GM21423 (cell line): ENCODE results near the gene OTOGL.

Source experiments
- ATAC-seq: cut with Tn5 transposase; IDR thresholded peaks from one replicate; pipeline ENCODE4 v1.9.1; 2021; ENCODE audit warnings: mild to moderate bottlenecking, moderate library complexity; ENCODE audit not compliant: unreplicated experiment

OTOGL gene

GRCh38 chr12:80099259-80099658 is at the start of gene OTOGL:
OTOGL (plus strand) TSS chr12:80099537; CDS start chr12:80209432, 109,895 bp downstream.
- ATAC-seq, result no peak

GRCh38 chr12:80050236-80050635 is 49.1 kb upstream of the OTOGL start:
- no peak for ATAC-seq

DNA sequence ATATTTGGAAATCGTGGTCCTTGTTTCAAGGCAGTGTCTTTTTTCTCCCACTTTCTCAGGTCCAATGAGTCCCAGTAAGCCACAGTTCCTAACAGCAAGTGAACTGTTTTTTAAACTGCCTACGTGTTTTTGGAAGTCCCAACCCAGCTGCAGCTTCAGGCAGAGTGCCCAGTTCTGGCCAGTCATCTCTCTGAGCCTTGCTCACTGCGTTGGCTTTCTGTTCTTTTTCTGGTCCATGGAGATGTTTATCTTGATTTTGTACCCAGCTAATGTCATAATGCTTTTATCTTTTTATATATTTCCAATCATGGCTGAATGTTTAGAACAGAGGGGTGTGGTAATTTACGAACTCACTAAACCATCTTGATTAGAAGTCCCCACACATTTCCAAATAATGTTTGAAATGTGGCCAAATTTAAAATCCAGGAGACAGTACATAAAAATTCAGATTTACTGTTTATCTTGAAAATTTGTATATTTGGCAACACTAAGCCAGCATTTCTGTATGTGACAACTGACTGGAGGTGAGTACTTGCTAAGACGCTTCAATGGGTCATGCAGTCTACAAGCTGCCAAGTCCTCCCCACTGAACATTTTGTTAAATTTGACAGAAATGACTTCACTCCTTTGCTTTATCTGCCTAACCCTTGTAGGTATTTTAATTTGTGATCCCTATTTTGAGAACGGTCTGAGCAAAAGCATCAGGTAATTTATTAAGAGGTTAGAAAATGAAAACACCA is 46.1 kb upstream of the OTOGL start:
- no peak for ATAC-seq

DNA sequence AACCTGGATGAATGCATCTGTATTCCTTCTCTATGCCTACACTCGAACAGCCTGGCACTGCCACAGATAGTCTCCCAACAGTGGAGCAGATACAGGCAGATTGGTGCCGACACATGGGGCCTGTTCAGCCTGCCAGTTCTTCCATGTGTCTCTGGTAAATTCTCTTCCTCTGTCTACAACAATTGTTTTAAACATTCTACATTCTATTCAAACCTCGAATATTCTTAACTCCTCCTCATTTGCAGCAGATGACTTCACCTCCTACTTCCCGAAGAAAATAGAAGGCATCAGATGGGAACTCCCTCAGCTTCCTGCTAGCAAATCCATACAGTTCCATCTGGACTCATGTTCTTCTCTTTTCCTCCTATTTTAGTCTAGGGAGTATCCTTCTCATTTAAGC is 43.1 kb upstream of the OTOGL start:
- no peak for ATAC-seq

- ATAC-seq, result no peak
Measured at GRCh38 chr12:80056845-80057244, 42.5 kb upstream of the OTOGL start.

- ATAC-seq, result no peak
Measured at GRCh38 chr12:80058586-80058985, 40.8 kb upstream of the OTOGL start.

DNA sequence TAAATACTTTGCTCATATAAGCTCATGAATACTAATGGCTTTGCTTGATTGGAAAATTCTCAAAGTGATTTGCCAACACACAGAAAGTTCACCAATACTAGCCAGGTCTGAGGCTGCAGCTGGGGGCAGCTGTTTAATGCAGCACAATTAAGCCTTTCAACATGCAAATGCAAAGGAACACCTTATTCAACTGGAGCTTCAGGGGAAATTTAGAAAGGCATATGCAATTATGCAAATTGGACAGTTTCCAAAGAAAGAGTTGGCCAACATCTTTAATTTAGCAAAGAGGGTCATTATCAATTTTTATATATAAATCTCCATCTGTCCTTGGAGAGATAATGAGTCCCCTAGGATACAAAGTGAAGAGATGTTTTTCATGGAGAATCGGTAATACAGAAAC is 40.2 kb upstream of the OTOGL start:
- ATAC-seq, result no peak

DNA sequence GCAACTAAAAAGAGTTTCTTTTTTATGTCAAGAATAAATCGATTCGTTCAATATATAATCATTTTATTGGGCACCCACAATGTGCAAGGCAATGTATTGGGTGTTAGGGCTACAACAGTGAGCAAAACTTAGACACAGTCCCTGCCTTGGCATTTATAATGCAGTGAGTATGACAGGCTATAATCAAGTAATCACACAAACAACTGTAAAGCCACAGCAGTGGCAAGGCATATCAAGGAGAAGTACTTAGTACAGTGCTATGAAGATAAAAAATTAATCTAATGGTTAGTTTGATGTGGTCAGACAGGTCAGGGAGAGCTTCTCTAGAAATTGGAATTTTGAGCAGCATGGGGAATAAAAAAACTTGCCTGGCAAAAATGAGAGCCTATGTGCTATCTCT is 39.5 kb upstream of the OTOGL start:
- ATAC-seq, result no peak

DNA sequence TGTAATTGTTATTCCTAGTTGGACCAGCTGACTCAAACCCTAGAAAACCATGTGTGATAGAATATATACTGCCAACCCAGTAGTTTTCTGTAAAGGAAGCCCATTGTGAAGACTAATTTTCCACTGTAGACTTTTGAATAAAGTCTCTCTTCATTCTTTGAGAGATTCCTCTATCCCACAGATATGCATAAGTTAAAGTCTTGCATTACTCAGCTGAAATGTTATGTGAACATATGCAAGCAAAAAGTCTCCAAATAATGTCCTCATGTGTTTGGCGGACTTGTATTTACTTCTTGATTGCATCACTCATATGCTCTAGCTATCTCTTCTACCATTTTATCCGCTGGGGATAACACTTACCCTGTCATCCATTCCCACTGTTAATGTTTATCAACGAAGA is 35.1 kb upstream of the OTOGL start:
- ATAC-seq, result no peak

DNA sequence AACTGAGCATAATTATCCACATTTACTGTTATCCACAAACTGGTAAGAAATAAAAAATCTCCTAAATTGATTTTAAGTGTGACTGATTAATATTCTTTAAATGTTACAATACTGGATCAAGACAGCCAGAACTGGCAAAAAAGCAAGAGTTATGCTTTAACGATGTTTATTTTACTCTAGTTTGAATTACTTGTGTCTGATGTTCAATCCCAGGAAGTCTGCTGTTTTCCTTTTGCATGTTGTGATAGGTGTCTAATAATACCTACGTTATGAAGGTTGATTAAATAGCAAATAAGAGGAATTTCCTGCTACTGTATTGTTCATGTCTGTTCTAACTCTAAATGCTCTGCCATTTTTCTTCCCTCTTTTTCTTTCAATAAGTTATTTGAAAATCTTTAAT is 34.4 kb upstream of the OTOGL start:
- no peak for ATAC-seq

- ATAC-seq, result no peak
Measured at GRCh38 chr12:80068173-80068572, 31.2 kb upstream of the OTOGL start.

GRCh38 chr12:80083892-80084614 is 15.3 kb upstream of the OTOGL start:
- peak; percentile 55 for ATAC-seq

DNA sequence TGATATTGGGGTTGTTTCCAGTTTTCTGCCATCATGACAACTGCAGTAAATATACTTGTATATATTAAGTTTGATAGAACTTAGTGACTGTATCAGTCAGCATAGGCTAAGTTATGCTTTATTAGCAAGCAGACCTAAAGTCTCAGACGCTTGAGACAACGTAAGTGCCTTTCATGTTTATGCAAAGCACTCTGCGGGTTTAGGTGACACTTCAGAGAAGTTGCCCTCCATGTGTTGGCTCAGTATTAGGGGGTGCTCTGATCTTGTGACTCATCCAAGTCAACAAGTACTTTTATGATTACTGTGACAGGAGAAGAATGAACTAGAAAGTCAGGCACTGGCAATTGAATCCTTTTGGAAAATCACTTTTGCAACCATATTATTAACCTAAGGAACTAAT is 13.3 kb upstream of the OTOGL start:
- no peak for ATAC-seq

- no peak for ATAC-seq
Measured at GRCh38 chr12:80087486-80088213, 11.7 kb upstream of the OTOGL start.

DNA sequence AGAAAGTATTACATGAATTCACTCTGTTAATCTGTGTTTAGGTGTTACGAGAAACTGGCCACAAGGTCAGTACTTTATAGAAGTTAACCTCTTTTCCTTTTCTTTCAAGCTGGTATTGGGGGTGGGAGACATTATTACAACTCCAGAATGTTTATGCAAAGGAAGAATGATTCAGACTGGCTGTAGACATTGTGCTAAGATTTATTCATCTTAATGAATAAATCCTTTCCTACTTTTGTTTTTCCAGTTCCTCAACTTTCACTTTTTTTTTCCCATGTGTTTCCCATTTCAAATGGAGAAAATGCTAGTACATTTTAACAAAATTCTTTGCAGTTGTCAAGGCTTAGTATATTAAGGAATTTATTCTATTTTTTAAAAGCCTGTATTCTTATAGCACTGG is 1.3 kb downstream of the OTOGL start:
- no peak for ATAC-seq

DNA sequence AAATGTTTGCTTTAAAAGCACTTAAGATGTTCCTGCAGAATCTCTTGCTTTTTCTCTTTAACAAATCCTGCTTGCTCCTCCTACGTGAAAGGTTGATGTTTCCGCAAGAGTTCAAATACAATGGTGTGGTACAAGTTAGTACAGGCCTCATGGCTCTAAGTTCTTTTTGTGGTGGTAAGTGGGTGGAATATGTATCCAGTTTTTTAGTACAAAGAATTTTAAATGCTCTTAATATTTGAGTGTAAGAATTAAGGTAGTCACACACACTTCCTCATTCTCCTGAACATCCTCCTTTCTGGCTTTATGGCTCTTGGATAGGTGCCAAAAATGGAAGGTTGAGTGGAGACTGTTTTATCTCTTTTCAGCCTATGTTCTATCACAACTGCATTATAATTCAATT is 1.8 kb downstream of the OTOGL start:
- ATAC-seq, result no peak

DNA sequence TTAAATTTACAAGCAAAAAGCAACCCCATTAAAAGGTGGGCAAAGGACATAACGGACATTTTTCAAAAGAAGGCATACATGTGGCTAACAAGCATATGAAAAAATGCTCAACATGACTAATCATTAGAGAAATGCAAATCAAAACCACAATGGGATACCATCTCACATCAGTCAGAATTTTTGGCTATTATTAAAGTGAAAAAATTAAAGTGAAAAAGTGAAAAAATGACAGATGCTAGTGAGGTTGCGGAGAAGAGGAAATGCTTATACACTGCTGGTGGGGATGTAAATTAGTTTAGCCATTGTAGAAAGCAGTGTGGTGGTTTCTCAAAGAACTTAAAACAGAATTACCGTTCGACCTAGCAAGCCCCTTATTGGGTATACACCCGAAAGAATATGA is 7.9 kb downstream of the OTOGL start:
- ATAC-seq, result no peak

DNA sequence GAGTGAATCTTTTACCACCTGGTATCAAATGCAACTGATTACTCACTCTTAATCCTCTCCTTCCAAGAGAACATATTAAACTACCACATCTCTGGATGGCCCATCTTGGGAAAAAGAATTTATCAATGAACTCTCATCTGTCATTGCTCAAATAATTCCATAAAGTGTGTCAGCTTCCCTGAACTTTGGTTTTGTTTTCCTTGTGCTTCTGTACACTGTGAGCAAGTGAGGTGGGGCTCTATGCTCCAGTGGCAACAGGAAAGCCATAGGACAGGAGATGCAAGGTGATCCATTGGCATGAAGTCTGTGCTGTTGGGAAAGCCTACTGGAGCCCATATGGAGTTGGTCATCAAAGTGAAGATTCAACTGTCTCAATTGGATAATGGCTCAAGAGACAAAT is 17.4 kb downstream of the OTOGL start:
- ATAC-seq, result no peak

DNA sequence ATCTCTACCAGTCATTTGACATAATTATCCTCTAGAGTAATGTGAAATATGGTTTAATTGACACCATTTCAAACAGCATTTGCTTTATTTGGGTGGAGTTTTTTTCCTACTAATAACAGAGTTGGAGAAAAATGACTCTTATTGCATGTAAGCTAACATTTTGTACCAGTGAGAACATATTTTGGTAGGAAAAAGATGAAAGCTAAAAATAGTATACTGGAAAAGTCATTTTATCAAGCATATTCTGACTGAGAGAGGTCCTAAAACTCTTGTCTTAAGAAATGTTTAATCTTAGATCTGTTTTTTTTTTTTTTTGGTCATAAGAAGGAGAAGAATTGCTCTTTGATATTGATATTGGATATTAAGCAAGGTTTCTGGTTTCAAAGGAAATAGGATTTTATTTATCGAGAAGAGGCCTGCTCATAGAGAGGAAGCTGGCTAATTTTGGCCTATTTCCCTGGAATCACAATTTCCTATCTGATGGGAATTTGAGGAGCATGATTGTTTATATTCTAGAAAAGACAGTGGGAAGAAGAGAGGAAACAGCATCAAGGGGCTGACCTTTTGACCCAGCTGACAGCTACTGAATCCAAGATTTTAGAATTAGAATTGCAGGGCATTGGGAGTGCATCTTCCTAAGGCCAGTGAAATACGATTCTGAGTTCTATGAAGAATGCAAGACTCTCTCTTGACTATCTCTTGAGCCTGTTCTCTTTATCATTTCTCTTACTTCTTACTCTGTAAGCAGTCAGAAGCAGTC is 19.4 kb downstream of the OTOGL start:
- no peak for ATAC-seq

DNA sequence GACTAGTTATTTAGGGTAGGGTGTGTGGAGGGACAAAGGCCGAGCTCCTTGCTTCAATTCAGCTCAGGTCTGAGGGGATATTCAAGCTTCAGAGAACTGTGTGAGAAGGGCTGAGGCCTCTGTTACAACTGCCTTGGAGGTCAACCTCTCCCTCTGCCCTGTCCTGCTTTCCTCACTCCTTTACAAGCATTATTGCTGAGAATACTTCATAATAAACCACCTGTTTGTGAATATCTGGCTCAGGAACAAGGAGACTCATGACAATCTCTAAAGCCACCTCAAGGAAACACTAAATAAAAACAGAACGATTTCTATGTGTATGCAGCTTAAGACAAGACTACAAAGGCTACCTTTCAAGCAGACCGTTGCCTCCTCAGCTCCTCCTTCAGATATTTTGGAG is 21.7 kb downstream of the OTOGL start:
- no peak for ATAC-seq

- ATAC-seq, result no peak
Measured at GRCh38 chr12:80121661-80122060, 22.3 kb downstream of the OTOGL start.
